Activated naive CD8-positive, alpha-beta T cell treated with anti-CD3 and anti-CD28 coated beads for 36 hours (primary cell): Measurements from ENCODE around the gene DLGAP1. TPM values are rescaled to one million over a fixed set of nuclear protein-coding genes. Genes with fewer than 3 reads are reported as not detected.
"Not testable (repeated sequence)": the region's sequence is repeated elsewhere in the genome, so short reads cannot be mapped to it uniquely, and the experiment has no call there.

Experiments
- DNase-seq: peaks from one replicate; pipeline ENCODE4 v3.0.0; 2021
- H3K27ac Mint-ChIP-seq: one replicate; pipeline ENCODE4 v1.8.0; 2022; ENCODE audit warnings: mild to moderate bottlenecking, moderate library complexity, mixed read lengths
- H3K27me3 Mint-ChIP-seq: one replicate; pipeline ENCODE4 v1.8.0; 2022; ENCODE audit warnings: mild to moderate bottlenecking, mixed read lengths
- H3K36me3 Mint-ChIP-seq: one replicate; pipeline ENCODE4 v1.8.0; 2021; ENCODE audit warnings: mild to moderate bottlenecking, mixed read lengths
- H3K4me1 Mint-ChIP-seq: one replicate; pipeline ENCODE4 v1.8.0; 2021; ENCODE audit warnings: mixed read lengths
- H3K4me3 Mint-ChIP-seq: one replicate; pipeline ENCODE4 v1.8.0; 2022; ENCODE audit warnings: mild to moderate bottlenecking, moderate library complexity, mixed read lengths
- H3K9me3 Mint-ChIP-seq: one replicate; pipeline ENCODE4 v1.8.0; 2022; ENCODE audit warnings: mixed read lengths
- total RNA-seq, 2 experiments: library from RNA; stranded (reverse); gene quantifications; one replicate each; pipeline ENCODE4 v1.2.3, GENCODE V29; 2021

The DLGAP1 gene
- total RNA-seq, 2 experiments from 2014 or later = not detected

GRCh38 chr18:3710712-3711301, 744.3 kb downstream of the DLGAP1 start:
- Mint-ChIP-seq H3K9me3 (no peaks in the 10 kb centered on the region), H3K27me3 (peaks cover 27% of the 10 kb centered on the region), H3K36me3 (no peaks in the 10 kb centered on the region), H3K4me1 (peaks cover 14% of the 10 kb centered on the region), H3K4me3 (no peak overlapping the region), H3K27ac (no peak overlapping the region)
- no peak for DNase-seq

DNA sequence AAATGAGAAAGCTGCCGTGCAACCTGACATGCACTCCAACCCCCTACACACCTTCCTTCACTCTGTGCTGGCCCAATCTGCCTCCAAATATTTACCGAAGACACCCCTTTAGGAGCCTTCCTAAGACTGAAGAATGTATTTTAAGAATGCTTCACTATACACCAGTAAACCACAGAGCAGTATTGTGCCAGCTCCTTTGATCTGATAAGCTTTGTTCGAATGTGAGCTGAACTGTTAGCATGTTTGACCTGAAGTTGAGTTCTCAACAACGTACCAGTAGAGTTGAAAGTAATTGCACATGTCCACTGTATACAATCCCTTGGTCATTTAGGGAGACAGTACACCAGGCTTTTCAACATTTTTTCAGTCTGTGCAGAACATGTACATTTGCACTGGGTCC, 745.9 kb downstream of the DLGAP1 start:
- Mint-ChIP-seq H3K27ac (no peak overlapping the region), H3K36me3 (no peaks in the 10 kb centered on the region), H3K4me1 (peaks cover 5% of the 10 kb centered on the region), H3K27me3 (peaks cover 17% of the 10 kb centered on the region), H3K4me3 (no peak overlapping the region), H3K9me3 (no peaks in the 10 kb centered on the region)
- no peak for DNase-seq

GRCh38 chr18:3706279-3707097, 748.6 kb downstream of the DLGAP1 start:
- H3K27ac Mint-ChIP-seq = no peak overlapping the region
- H3K9me3 Mint-ChIP-seq = no peaks in the 10 kb centered on the region
- DNase-seq = no peak
- peaks cover 6% of the 10 kb centered on the region for H3K4me1 Mint-ChIP-seq
- no peak overlapping the region for H3K4me3 Mint-ChIP-seq
- no peaks in the 10 kb centered on the region for H3K36me3 Mint-ChIP-seq
- H3K27me3 Mint-ChIP-seq = peaks cover 33% of the 10 kb centered on the region

- H3K9me3 Mint-ChIP-seq = no peaks in the 10 kb centered on the region
- H3K27me3 Mint-ChIP-seq = peaks cover 34% of the 10 kb centered on the region
- no peaks in the 10 kb centered on the region for H3K36me3 Mint-ChIP-seq
- peaks cover 6% of the 10 kb centered on the region for H3K4me1 Mint-ChIP-seq
- DNase-seq = no peak
- no peak overlapping the region for H3K27ac Mint-ChIP-seq
- no peak overlapping the region for H3K4me3 Mint-ChIP-seq
Measured at GRCh38 chr18:3704556-3705344, 750.4 kb downstream of the DLGAP1 start.

- Mint-ChIP-seq H3K27ac (no peak overlapping the region), H3K4me1 (peaks cover 4% of the 10 kb centered on the region)
- peak; percentile 4 for DNase-seq
Measured at GRCh38 chr18:3703732-3704176, 751.4 kb downstream of the DLGAP1 start.

DNA sequence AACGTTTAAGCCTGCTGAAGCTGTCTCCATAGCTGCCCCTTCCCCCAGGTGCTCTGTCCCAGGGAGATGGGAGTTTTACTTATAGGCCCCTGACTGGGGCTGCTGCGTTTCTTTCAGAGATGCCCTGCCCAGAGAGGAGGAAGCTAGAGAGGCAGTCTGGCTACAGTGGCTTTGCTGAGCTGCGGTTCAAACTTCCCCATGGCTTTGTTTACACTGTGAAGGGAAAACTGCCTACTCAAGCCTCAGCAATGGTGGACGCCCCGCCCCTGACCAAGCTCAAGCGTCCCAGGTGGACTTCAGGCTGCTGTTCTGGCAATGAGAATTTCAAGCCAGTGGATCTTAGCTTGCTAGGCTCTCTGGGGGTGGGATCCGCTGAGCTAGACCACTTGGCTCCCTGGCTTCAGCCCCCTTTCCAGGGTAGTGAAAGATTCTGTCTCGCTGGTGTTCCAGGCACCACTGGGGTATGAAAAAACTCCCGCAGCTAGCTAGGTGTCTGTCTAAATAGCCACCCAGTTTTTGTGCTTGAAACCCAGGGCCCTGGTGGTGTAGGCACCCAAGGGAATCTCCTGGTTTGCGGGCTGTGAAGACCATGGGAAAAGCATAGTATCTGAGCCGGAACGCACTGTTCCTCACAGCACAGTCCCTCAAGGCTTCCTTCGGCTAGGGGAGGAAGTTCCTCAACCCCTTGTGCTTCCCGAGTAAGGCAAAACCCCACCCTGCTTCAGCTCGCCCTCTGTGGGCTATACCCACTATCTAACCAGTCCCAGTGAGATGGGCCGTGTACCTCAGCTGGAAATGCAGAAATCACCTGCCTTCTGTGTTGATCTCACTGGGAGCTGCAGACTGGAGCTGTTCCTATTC, 755.2 kb downstream of the DLGAP1 start:
- not testable (repeated sequence) for DNase-seq, H3K4me1 Mint-ChIP-seq, H3K27ac Mint-ChIP-seq, H3K36me3 Mint-ChIP-seq, H3K9me3 Mint-ChIP-seq, H3K4me3 Mint-ChIP-seq
- peaks cover 38% of the 10 kb centered on the region for H3K27me3 Mint-ChIP-seq

More at GRCh38 chr18:3703732-3704176, 751.4 kb downstream of the DLGAP1 start:
- H3K4me3 Mint-ChIP-seq = no peak overlapping the region
- H3K27me3 Mint-ChIP-seq = peaks cover 39% of the 10 kb centered on the region
- H3K9me3 Mint-ChIP-seq = no peaks in the 10 kb centered on the region
- H3K36me3 Mint-ChIP-seq = no peaks in the 10 kb centered on the region

- H3K4me3 Mint-ChIP-seq, H3K9me3 Mint-ChIP-seq, H3K4me1 Mint-ChIP-seq, DNase-seq, H3K27me3 Mint-ChIP-seq, H3K27ac Mint-ChIP-seq, H3K36me3 Mint-ChIP-seq: not testable (repeated sequence)
Measured at GRCh38 chr18:3694030-3694778, 760.9 kb downstream of the DLGAP1 start.

GRCh38 chr18:3693410-3693809, 761.7 kb downstream of the DLGAP1 start:
- DNase-seq = no peak
- Mint-ChIP-seq H3K27me3 (peaks cover 8% of the 10 kb centered on the region), H3K4me3 (no peak overlapping the region), H3K4me1 (no peaks in the 10 kb centered on the region), H3K27ac (no peak overlapping the region), H3K9me3 (peaks cover 4% of the 10 kb centered on the region), H3K36me3 (no peaks in the 10 kb centered on the region)

DNA sequence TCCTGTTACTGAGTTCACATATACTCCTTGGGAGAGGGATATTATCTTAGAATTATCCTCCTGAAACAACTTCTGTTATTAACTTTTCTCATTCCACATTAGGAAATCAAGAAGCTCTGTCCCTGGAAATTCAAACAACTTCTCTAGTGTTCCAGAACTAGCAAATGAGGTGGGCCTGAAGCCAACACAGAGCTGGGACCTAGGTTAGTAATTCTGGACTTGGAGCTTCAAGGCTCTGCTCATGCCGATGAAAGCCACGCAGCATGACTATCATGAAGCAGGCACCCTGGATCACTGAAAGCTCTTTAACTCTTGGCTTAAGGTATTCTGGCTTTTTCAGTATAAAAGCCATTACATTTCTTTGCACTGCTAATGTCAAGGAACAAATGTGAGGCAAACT, 762.4 kb downstream of the DLGAP1 start:
- Mint-ChIP-seq H3K9me3 (peaks cover 4% of the 10 kb centered on the region), H3K4me3 (no peak overlapping the region), H3K4me1 (no peaks in the 10 kb centered on the region), H3K27ac (no peak overlapping the region), H3K36me3 (no peaks in the 10 kb centered on the region), H3K27me3 (peaks cover 8% of the 10 kb centered on the region)
- no peak for DNase-seq

- H3K4me3 Mint-ChIP-seq = no peak overlapping the region
- no peaks in the 10 kb centered on the region for H3K36me3 Mint-ChIP-seq
- peaks cover 5% of the 10 kb centered on the region for H3K27me3 Mint-ChIP-seq
- no peak for DNase-seq
- no peak overlapping the region for H3K27ac Mint-ChIP-seq
- H3K4me1 Mint-ChIP-seq = no peaks in the 10 kb centered on the region
- peaks cover 2% of the 10 kb centered on the region for H3K9me3 Mint-ChIP-seq
Measured at GRCh38 chr18:3692113-3692621, 762.9 kb downstream of the DLGAP1 start.

DNA sequence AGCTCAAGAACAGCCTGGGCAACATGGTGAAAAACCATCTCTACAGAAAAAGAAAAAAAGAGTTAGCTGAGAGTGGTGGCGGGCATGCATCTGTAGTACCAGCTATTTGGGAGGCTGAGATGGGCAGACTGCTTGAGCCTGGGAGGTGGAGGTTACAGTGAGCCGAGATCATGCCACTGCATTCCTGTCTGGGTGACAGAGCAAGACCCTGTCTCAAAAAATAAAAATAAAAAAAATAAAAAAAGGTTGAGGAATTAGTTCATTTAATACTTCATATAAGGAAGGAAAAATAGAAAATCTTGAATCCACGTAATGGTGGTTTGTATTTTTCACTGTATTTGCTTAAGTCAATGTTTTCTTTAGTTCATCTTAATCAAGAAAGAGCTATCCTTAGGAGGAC, 763.4 kb downstream of the DLGAP1 start:
- H3K9me3 Mint-ChIP-seq = peaks cover 1% of the 10 kb centered on the region
- DNase-seq = no peak
- no peak overlapping the region for H3K27ac Mint-ChIP-seq
- H3K36me3 Mint-ChIP-seq = no peaks in the 10 kb centered on the region
- no peaks in the 10 kb centered on the region for H3K4me1 Mint-ChIP-seq
- H3K4me3 Mint-ChIP-seq = no peak overlapping the region
- H3K27me3 Mint-ChIP-seq = peaks cover 2% of the 10 kb centered on the region

DNA sequence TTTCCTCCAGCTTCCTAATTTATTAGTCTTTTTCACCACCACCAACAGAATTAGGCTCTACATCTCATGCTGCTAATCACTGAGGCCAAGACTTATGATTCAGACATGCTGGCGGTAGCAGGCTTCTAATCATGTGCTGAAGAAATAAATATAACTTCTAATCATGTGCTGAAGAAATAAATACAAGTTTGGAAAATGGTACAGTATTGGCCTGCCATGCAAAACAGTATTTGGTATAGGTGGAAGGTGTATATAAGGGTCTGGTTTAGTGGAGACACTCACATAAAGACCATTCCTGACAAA, 764.4 kb downstream of the DLGAP1 start:
- no peak for DNase-seq
- H3K9me3 Mint-ChIP-seq = peaks cover 1% of the 10 kb centered on the region
- H3K4me1 Mint-ChIP-seq = no peaks in the 10 kb centered on the region
- no peak overlapping the region for H3K4me3 Mint-ChIP-seq
- H3K27me3 Mint-ChIP-seq = no peaks in the 10 kb centered on the region
- H3K36me3 Mint-ChIP-seq = no peaks in the 10 kb centered on the region
- H3K27ac Mint-ChIP-seq = no peak overlapping the region

GRCh38 chr18:3689986-3690763, 764.9 kb downstream of the DLGAP1 start:
- peaks cover 1% of the 10 kb centered on the region for H3K9me3 Mint-ChIP-seq
- no peak overlapping the region for H3K27ac Mint-ChIP-seq
- H3K4me1 Mint-ChIP-seq = no peaks in the 10 kb centered on the region
- no peaks in the 10 kb centered on the region for H3K36me3 Mint-ChIP-seq
- H3K27me3 Mint-ChIP-seq = no peaks in the 10 kb centered on the region
- no peak for DNase-seq
- no peak overlapping the region for H3K4me3 Mint-ChIP-seq
